Body of pancreas (tissue), 4 donors: Measurements from ENCODE around the gene PHF5A.
A peak's percentile ranks its signal among the peaks of the same experiment; 100 is the strongest.

Experiments
- CTCF ChIP-seq, 7 experiments: fragments of 450-650 bp in 4 of 7; fragments of 200-600 bp in 3 of 7; sonication (generic) in 3 of 7; IDR thresholded peaks; one replicate each; pipeline ENCODE4 v1.5.1; 2016 to 2019; ENCODE audit warnings: antibody characterized with exemption in 7 of 7
- POLR2A ChIP-seq, 3 donors: fragments of 450-650 bp; IDR thresholded peaks; one replicate each; pipeline ENCODE4 v1.6.1; 2016; ENCODE audit warnings: antibody characterized with exemption in 3 of 3, mild to moderate bottlenecking in 2 of 3

DNA sequence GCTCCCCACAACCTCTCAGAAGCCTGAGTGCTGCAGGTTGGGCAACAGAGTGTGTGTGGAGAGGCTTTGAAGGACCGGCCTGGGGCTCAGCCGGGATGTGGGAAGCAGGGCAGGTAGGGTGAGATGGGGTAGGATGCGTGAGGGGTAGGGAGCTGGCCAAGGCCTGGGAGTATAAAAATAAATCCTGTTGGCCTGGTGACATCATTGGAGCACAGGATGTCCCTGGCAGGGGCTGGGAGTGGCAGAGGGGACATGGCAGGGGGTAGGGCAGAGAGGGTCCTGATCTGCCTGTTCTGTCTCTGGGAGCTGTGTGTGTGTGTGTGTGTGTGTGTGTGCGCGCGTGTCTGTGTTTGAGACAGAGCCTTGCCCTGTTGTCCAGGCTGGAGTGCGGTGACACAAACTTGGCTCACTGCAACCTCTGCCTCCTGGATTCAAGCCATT, 58.2 kb downstream of the PHF5A start:
- TF ChIP-seq CTCF (IDR thresholded peaks at IDR 0.05) = peak in 1 of 7 experiments; percentile 8
- TF ChIP-seq POLR2A (IDR thresholded peaks at IDR 0.05) = peak in 2 of 3 donors; percentile 35 to 39
